IPS-18c (cell line): ENCODE data around the gene AIRE.
"Not testable (repeated sequence)": the region's sequence is repeated elsewhere in the genome, so short reads cannot be mapped to it uniquely, and the experiment has no call there.

Experiments
- H3K4me3 ChIP-seq: 2 replicates; pipeline ENCODE4 v1.7.0; 2013; ENCODE audit warnings: low read depth, mild to moderate bottlenecking, low read length, moderate library complexity; ENCODE audit not compliant: insufficient read depth
- H3K9me3 ChIP-seq: one replicate; pipeline ENCODE4 v1.6.1; 2013; ENCODE audit warnings: mild to moderate bottlenecking, low read length, moderate library complexity; ENCODE audit not compliant: control insufficient read depth, insufficient read depth

AIRE gene

GRCh38 chr21:44335266-44336059 lies 49.8 kb downstream of the AIRE start:
- Histone ChIP-seq H3K4me3 (no peak overlapping the region), H3K9me3 (no peaks in the 10 kb centered on the region)

- Histone ChIP-seq H3K9me3 (no peaks in the 10 kb centered on the region), H3K4me3 (no peak overlapping the region)
These were observed 51.8 kb downstream of the AIRE start for GRCh38 chr21:44337449-44337848.

- Histone ChIP-seq H3K4me3 (peak overlapping the region; percentile 50), H3K9me3 (no peaks in the 10 kb centered on the region)
These were observed 52.5 kb downstream of the AIRE start for GRCh38 chr21:44337941-44338895.

- Histone ChIP-seq H3K4me3 (peak within 1 kb of the TSS; percentile 71), H3K9me3 (no peaks in the 10 kb centered on the region)
These were observed 53.6 kb downstream of the AIRE start, which contains the start of gene CFAP410 for GRCh38 chr21:44338971-44339910. Gene CFAP410, minus strand, starts transcription at chr21:44339390. Its CDS starts 196 bp downstream, at chr21:44339194.

GRCh38 chr21:44341726-44342458 lies 56.2 kb downstream of the AIRE start:
- H3K4me3 ChIP-seq, H3K9me3 ChIP-seq: not testable (repeated sequence)

GRCh38 chr21:44342981-44343380 lies 57.3 kb downstream of the AIRE start:
- H3K4me3 ChIP-seq, H3K9me3 ChIP-seq: not testable (repeated sequence)

- Histone ChIP-seq H3K9me3 (no peaks in the 10 kb centered on the region), H3K4me3 (no peak overlapping the region)
These were observed 59.0 kb downstream of the AIRE start for GRCh38 chr21:44344541-44345183.

- no peaks in the 10 kb centered on the region for H3K9me3 ChIP-seq
- H3K4me3 ChIP-seq, result no peak overlapping the region
These were observed 59.8 kb downstream of the AIRE start for GRCh38 chr21:44345495-44345894.

GRCh38 chr21:44347911-44348451 lies 62.3 kb downstream of the AIRE start:
- Histone ChIP-seq H3K9me3 (no peaks in the 10 kb centered on the region), H3K4me3 (no peak overlapping the region)
